H9 (cell line): ENCODE measurements around the gene MTFP1. TPM values are rescaled to one million over a fixed set of nuclear protein-coding genes. Genes with fewer than 3 reads are reported as not detected.

ENCODE experiments used
- DNase-seq: peaks from one replicate; pipeline ENCODE4 v3.0.0-alpha.2; 2017
- H2AFZ ChIP-seq: one replicate; pipeline ENCODE4 v1.6.1; 2013; ENCODE audit warnings: mild to moderate bottlenecking, low read length, control low read depth, moderate library complexity
- H2AK5ac ChIP-seq: 2 replicates; pipeline ENCODE4 v1.6.1; 2013; ENCODE audit warnings: low read length, control low read depth, mixed read lengths; ENCODE audit not compliant: insufficient read length
- H2BK120ac ChIP-seq: one replicate; pipeline ENCODE4 v1.6.1; 2013; ENCODE audit warnings: low read depth, mild to moderate bottlenecking, low read length, control low read depth, inconsistent platforms; ENCODE audit not compliant: poor library complexity, severe bottlenecking
- H2BK12ac ChIP-seq: 2 replicates; pipeline ENCODE4 v1.6.1; 2013; ENCODE audit warnings: low read length, control low read depth, mixed read lengths, low read depth; ENCODE audit not compliant: insufficient read length
- H2BK15ac ChIP-seq: 2 replicates; pipeline ENCODE4 v1.6.1; 2013; ENCODE audit warnings: low read depth, low read length, control low read depth
- H2BK20ac ChIP-seq: one replicate; pipeline ENCODE4 v1.6.1; 2013; ENCODE audit warnings: low read depth, mild to moderate bottlenecking, low read length, control low read depth, inconsistent platforms; ENCODE audit not compliant: poor library complexity, severe bottlenecking
- H2BK5ac ChIP-seq: 2 replicates; pipeline ENCODE4 v1.6.1; 2013; ENCODE audit warnings: low read length, control low read depth, mixed read lengths; ENCODE audit not compliant: insufficient read length
- H3K14ac ChIP-seq: 2 replicates; pipeline ENCODE4 v1.6.1; 2013; ENCODE audit warnings: low read length, control low read depth; ENCODE audit not compliant: insufficient read depth
- H3K18ac ChIP-seq: 2 replicates; pipeline ENCODE4 v1.6.1; 2013; ENCODE audit warnings: low read depth, mild to moderate bottlenecking, mixed read lengths, low read length, control low read depth; ENCODE audit not compliant: insufficient read length
- H3K23ac ChIP-seq: 2 replicates; pipeline ENCODE4 v1.6.1; 2013; ENCODE audit warnings: low read length, control low read depth, mixed read lengths, low read depth; ENCODE audit not compliant: insufficient read length
- H3K23me2 ChIP-seq: 2 replicates; pipeline ENCODE4 v1.6.1; 2013; ENCODE audit warnings: low read depth, mild to moderate bottlenecking, mixed read lengths, low read length, control low read depth; ENCODE audit not compliant: insufficient read length, poor library complexity, severe bottlenecking
- H3K27ac ChIP-seq: 2 replicates; pipeline ENCODE4 v1.5.1; 2013; ENCODE audit warnings: low read length, control low read depth, mixed read lengths, low read depth; ENCODE audit not compliant: insufficient read length
- H3K27me3 ChIP-seq: 2 replicates; pipeline ENCODE4 v1.6.1; 2013; ENCODE audit warnings: low read length, control low read depth, inconsistent platforms; ENCODE audit not compliant: insufficient read depth
- H3K4ac ChIP-seq: 2 replicates; pipeline ENCODE4 v1.6.1; 2013; ENCODE audit warnings: low read depth, mild to moderate bottlenecking, control low read depth, inconsistent platforms, low read length, moderate library complexity
- H3K4me1 ChIP-seq: 2 replicates; pipeline ENCODE4 v1.6.1; 2013; ENCODE audit warnings: low read length, control low read depth, inconsistent platforms; ENCODE audit not compliant: insufficient read depth
- H3K4me2 ChIP-seq: 2 replicates; pipeline ENCODE4 v1.6.1; 2013; ENCODE audit warnings: low read length, control low read depth, mixed read lengths; ENCODE audit not compliant: insufficient read length, insufficient read depth
- H3K56ac ChIP-seq: 2 replicates; pipeline ENCODE4 v1.6.1; 2013; ENCODE audit warnings: low read depth, mild to moderate bottlenecking, mixed read lengths, low read length, control low read depth; ENCODE audit not compliant: insufficient read length
- H3K79me1 ChIP-seq: 2 replicates; pipeline ENCODE4 v1.6.1; 2013; ENCODE audit warnings: low read depth, mild to moderate bottlenecking, moderate library complexity, low read length, control low read depth, inconsistent platforms; ENCODE audit not compliant: insufficient read depth, poor library complexity, severe bottlenecking
- H3K79me2 ChIP-seq: 2 replicates; pipeline ENCODE4 v1.6.1; 2013; ENCODE audit warnings: low read length, control low read depth, inconsistent platforms; ENCODE audit not compliant: insufficient read depth
- H3K9ac ChIP-seq: 2 replicates; pipeline ENCODE4 v1.6.1; 2013; ENCODE audit warnings: low read length, control low read depth, mixed read lengths; ENCODE audit not compliant: insufficient read length; ENCODE audit errors: extremely low read depth
- H3K9me3 ChIP-seq: one replicate; pipeline ENCODE4 v1.6.1; 2013; ENCODE audit warnings: low read depth, low read length, inconsistent platforms; ENCODE audit not compliant: control insufficient read depth
- H3T11ph ChIP-seq: one replicate; pipeline ENCODE4 v1.6.1; 2013; ENCODE audit warnings: mild to moderate bottlenecking, low read length, control low read depth, inconsistent platforms
- H4K20me1 ChIP-seq: one replicate; pipeline ENCODE4 v1.6.1; 2013; ENCODE audit not compliant: control insufficient read depth, insufficient read length, insufficient read depth
- H4K5ac ChIP-seq: 2 replicates; pipeline ENCODE4 v1.6.1; 2013; ENCODE audit warnings: low read depth, mild to moderate bottlenecking, mixed read lengths, low read length, control low read depth; ENCODE audit not compliant: insufficient read length
- H4K8ac ChIP-seq: replicated peaks from 2 replicates; pipeline ENCODE4 v1.6.1; 2013; ENCODE audit warnings: low read length, control low read depth, mixed read lengths, low read depth; ENCODE audit not compliant: insufficient read length
- H4K91ac ChIP-seq: 2 replicates; pipeline ENCODE4 v1.6.1; 2013; ENCODE audit warnings: low read depth, mild to moderate bottlenecking, moderate library complexity, mixed read lengths, low read length, control low read depth; ENCODE audit not compliant: insufficient read length
- H3K27ac Mint-ChIP-seq, 3 experiments: 2 replicates in 2 of 3; 3 replicates in 1 of 3; pipeline ENCODE4 v1.8.0; 2020 to 2021; ENCODE audit warnings: mixed read lengths in 3 of 3, mild to moderate bottlenecking in 1 of 3, moderate library complexity in 1 of 3
- H3K27me3 Mint-ChIP-seq: 2 replicates; pipeline ENCODE4 v1.8.0; 2021; ENCODE audit warnings: low read depth, mild to moderate bottlenecking, moderate library complexity, mixed read lengths
- H3K36me3 Mint-ChIP-seq, 3 experiments: 2 replicates in 2 of 3; 3 replicates in 1 of 3; pipeline ENCODE4 v1.8.0; 2020 to 2021; ENCODE audit warnings: low read depth in 3 of 3, mixed read lengths in 3 of 3; ENCODE audit not compliant: insufficient read depth in 1 of 3
- H3K4me1 Mint-ChIP-seq, 2 experiments: 2 replicates each; pipeline ENCODE4 v1.8.0; 2020; ENCODE audit warnings: mixed read lengths in 2 of 2
- H3K4me3 Mint-ChIP-seq, 2 experiments: 2 replicates in 1 of 2; 3 replicates in 1 of 2; pipeline ENCODE4 v1.8.0; 2020 to 2021; ENCODE audit warnings: mild to moderate bottlenecking in 2 of 2, mixed read lengths in 2 of 2, moderate library complexity in 1 of 2
- H3K9me3 Mint-ChIP-seq, 2 experiments: 2 replicates in 1 of 2; 3 replicates in 1 of 2; pipeline ENCODE4 v1.8.0; 2020; ENCODE audit warnings: mild to moderate bottlenecking in 2 of 2, mixed read lengths in 2 of 2, moderate library complexity in 1 of 2
- CTCF ChIP-seq: fragments of 200-600 bp; sonication (generic); conservative IDR thresholded peaks from 3 replicates; pipeline ENCODE4 v1.8.0; 2021; ENCODE audit warnings: antibody characterized with exemption, mild to moderate bottlenecking
- WGBS: extraction: QIAGEN DNeasy Blood & Tissue Kit; methylation state at CpG from one replicate; pipeline ENCODE4 v1.1.7; 2013; ENCODE audit warnings: missing lambda C conversion rate, low lambda C conversion rate, mixed read lengths; ENCODE audit not compliant: insufficient read length; ENCODE audit errors: extremely low coverage; 5-methylcytosine and 5-hydroxymethylcytosine counted together
- total RNA-seq: library from RNA; stranded (reverse); gene quantifications from 2 replicates; pipeline ENCODE4 v1.2.1, GENCODE V29; 2021

The MTFP1 gene
- total RNA-seq, 1 experiment from 2014 or later = 46.8 TPM

DNA sequence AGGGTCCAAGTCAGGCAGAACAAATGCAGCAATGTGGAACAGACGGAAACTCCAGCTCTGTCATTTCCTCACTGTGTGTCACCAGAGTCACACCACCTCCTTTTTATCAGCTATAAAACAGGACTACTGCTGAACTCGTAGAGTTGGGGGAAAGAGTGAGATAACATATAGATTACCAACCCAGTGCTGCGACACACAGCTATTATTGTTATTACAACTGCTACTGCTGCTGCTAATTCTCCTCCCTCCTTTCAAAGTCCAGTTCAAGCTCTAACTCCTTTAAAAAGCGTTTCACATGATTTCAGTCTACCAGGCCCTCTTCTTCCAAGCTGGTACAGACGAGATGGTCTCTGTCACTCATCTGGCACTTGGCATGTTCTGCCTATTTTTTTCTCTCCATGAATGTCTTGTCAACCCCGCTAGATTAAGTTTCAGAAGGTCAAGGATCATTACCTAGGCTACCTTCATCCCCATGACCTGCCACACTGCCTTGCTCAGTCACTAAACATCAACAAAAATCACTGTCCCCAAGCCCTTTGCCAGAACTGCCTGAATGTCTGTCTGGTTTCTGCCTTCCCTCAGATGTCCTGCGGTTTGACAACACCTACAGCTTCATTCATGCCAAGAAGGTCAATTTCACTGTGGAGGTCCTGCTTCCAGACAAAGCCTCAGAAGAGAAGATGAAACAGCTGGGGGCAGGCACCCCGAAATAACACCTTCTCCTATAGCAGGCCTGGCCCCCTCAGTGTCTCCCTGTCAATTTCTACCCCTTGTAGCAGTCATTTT lies 3.7 kb upstream of the MTFP1 start:
- Histone ChIP-seq H2BK120ac (no peak overlapping the region), H4K91ac (no peak overlapping the region), H2AK5ac (no peak overlapping the region), H4K5ac (no peak overlapping the region), H3K9ac (no peak overlapping the region), H3K79me1 (no peaks in the 10 kb centered on the region), H4K20me1 (no peaks in the 10 kb centered on the region), H3K79me2 (no peaks in the 10 kb centered on the region), H3K18ac (no peak overlapping the region), H3K56ac (no peak overlapping the region), H2AFZ (no peak overlapping the region), H3K4me2 (no peak overlapping the region), H3K23ac (no peak overlapping the region), H3K9me3 (no peaks in the 10 kb centered on the region), H2BK5ac (no peak overlapping the region), H3K4me1 (peaks cover 7% of the 10 kb centered on the region; the same call in 1 of the 2 replicates), H3K23me2 (peaks cover 21% of the 10 kb centered on the region), H3K14ac (no peak overlapping the region), H2BK15ac (no peak overlapping the region), H3T11ph (no peak overlapping the region), H3K4ac (no peak overlapping the region), H3K27me3 (no peaks in the 10 kb centered on the region), H2BK12ac (no peak overlapping the region), H2BK20ac (no peak overlapping the region), H4K8ac (no peak overlapping the region), H3K27ac (no peak overlapping the region)
- Mint-ChIP-seq H3K4me3 (peak overlapping the region; percentile 87 to 93), H3K9me3 (no peaks in the 10 kb centered on the region), H3K27ac (peak overlapping the region in 2 of 3 experiments; percentile 95 to 96; a peak in 4 of 7 replicates), H3K36me3 (peaks cover 2 to 45% (median 37%) of the 10 kb centered on the region in 3 experiments; a peak in 5 of 7 replicates), H3K27me3 (no peaks in the 10 kb centered on the region; the same call in 1 of the 2 replicates), H3K4me1 (peaks cover 29 to 36% of the 10 kb centered on the region in 2 experiments)
- no peak for DNase-seq
- no peak for TF ChIP-seq CTCF
- no CpG with 5 or more reads among the region's 8 CpGs for WGBS
